OCI-LY7 (cell line): ENCODE results near the gene B4GALT6. TPM values are rescaled to one million over a fixed set of nuclear protein-coding genes. Genes with fewer than 3 reads are reported as not detected.

Source experiments
- BruUV-seq: library from RNA; stranded (reverse); fragments of 400-500 nt; replicated peaks from 2 replicates; lab custom pipeline; 2021; lab: Mats Ljungman, UMichigan
- CTCF ChIA-PET: fragments of 300-600 bp; sonication (Branson Sonifier 250); formaldehyde crosslinking; loops from one replicate; lab custom pipeline; 2022; ENCODE audit warnings: antibody characterized with exemption; ENCODE audit not compliant: unreplicated experiment; lab: Charles Lee
- POLR2A ChIA-PET: fragments of 300-600 bp; sonication (Branson Sonifier 250); formaldehyde crosslinking; loops from one replicate; lab custom pipeline; 2022; ENCODE audit warnings: antibody characterized with exemption; lab: Charles Lee
- DNase-seq: peaks from one replicate; pipeline ENCODE4 v3.0.0-alpha.2; 2015; ENCODE audit warnings: low spot score
- H2AFZ ChIP-seq: fragments of 200-600 bp; sonication (generic), shearing (Covaris generic); 2 replicates; pipeline ENCODE4 v1.6.1; 2014; ENCODE audit warnings: mild to moderate bottlenecking, antibody characterized with exemption, low read length, moderate library complexity
- H3K27ac ChIP-seq: fragments of 200-600 bp; sonication (generic); 2 replicates; pipeline ENCODE4 v1.5.1; 2014; ENCODE audit warnings: mixed run types, low read depth, mild to moderate bottlenecking, moderate library complexity, low read length, inconsistent platforms; ENCODE audit not compliant: poor library complexity, severe bottlenecking
- H3K36me3 ChIP-seq: fragments of 200-600 bp; sonication (generic); 2 replicates; pipeline ENCODE4 v1.6.1; 2014; ENCODE audit warnings: mild to moderate bottlenecking, antibody characterized with exemption, low read length, moderate library complexity, mixed read lengths; ENCODE audit not compliant: insufficient read depth
- H3K4me1 ChIP-seq: fragments of 200-600 bp; sonication (generic); 2 replicates; pipeline ENCODE4 v1.5.1; 2014; ENCODE audit warnings: mild to moderate bottlenecking, low read length; ENCODE audit not compliant: insufficient read depth, poor library complexity, severe bottlenecking
- H3K4me2 ChIP-seq: fragments of 200-600 bp; sonication (generic); 2 replicates; pipeline ENCODE4 v1.6.1; 2014; ENCODE audit warnings: mild to moderate bottlenecking, low read length
- H3K4me3 ChIP-seq: fragments of 200-600 bp; sonication (generic); 2 replicates; pipeline ENCODE4 v1.5.1; 2014; ENCODE audit warnings: mild to moderate bottlenecking, low read depth, low read length; ENCODE audit not compliant: poor library complexity, severe bottlenecking
- H3K79me2 ChIP-seq: fragments of 200-600 bp; sonication (generic); 2 replicates; pipeline ENCODE4 v1.6.1; 2016; ENCODE audit warnings: low read depth, mild to moderate bottlenecking, low read length, moderate library complexity, mixed read lengths; ENCODE audit not compliant: insufficient read depth
- H3K9me2 ChIP-seq: fragments of 200-600 bp; sonication (generic); 2 replicates; pipeline ENCODE4 v1.6.1; 2016; ENCODE audit warnings: mild to moderate bottlenecking, low read length, mixed read lengths; ENCODE audit not compliant: insufficient read depth
- H3K9me3 ChIP-seq: fragments of 200-600 bp; sonication (generic); 2 replicates; pipeline ENCODE4 v1.6.1; 2014; ENCODE audit warnings: mild to moderate bottlenecking, mixed run types, low read length, mixed read lengths
- H4K20me1 ChIP-seq: fragments of 200-600 bp; sonication (generic); 2 replicates; pipeline ENCODE4 v1.6.1; 2014; ENCODE audit warnings: mild to moderate bottlenecking, antibody characterized with exemption, low read length, moderate library complexity, mixed read lengths; ENCODE audit not compliant: insufficient read depth
- EZH2phosphoT487 ChIP-seq: fragments of 200-600 bp; sonication (generic); IDR thresholded peaks from 2 replicates; pipeline ENCODE4 v1.6.1; 2018; ENCODE audit warnings: low read depth, borderline replicate concordance, mild to moderate bottlenecking, mixed run types, antibody characterized with exemption, low read length, moderate library complexity, mixed read lengths
- intact Hi-C: fragments of 100-400 bp; cut with micrococcal nuclease; formaldehyde crosslinking; loops from one replicate; pipeline ENCODE4 v1.10.0; 2022; ENCODE audit not compliant: unreplicated experiment
- total RNA-seq, 2 experiments: library from RNA; depleted of rRNA in 1 of 2; stranded (reverse); fragments of >200 nt in 1 of 2; shearing (Covaris generic) in 1 of 2; gene quantifications; 2 replicates each; pipeline ENCODE4 v1.2.3, GENCODE V29; 2014 to 2022
- TF ChIP-seq, protein P1 (sequence below): fragments of 200-600 bp; sonication (generic); conservative IDR thresholded peaks from 2 replicates; pipeline ENCODE4 v1.5.1; 2014; ENCODE audit warnings: mild to moderate bottlenecking, antibody characterized with exemption, low read length, moderate library complexity, mixed read lengths

The B4GALT6 gene
- total RNA-seq, 2 experiments from 2014 or later: 5.5 to 22.8 TPM

- Histone ChIP-seq H3K4me2 (0 out of 2 replicates have a peak overlapping the region, but pooled peaks have one; percentile 16), H2AFZ (peak overlapping the region; percentile 83), H3K9me2 (no peaks in the 10 kb centered on the region), H3K9me3 (no peaks in the 10 kb centered on the region), H3K4me3 (no peak overlapping the region), H3K27ac (no peak overlapping the region), H3K79me2 (no peaks in the 10 kb centered on the region), H3K36me3 (no peaks in the 10 kb centered on the region), H3K4me1 (peaks cover 11% of the 10 kb centered on the region), H4K20me1 (no peaks in the 10 kb centered on the region)
- TF ChIP-seq, protein P1, sequence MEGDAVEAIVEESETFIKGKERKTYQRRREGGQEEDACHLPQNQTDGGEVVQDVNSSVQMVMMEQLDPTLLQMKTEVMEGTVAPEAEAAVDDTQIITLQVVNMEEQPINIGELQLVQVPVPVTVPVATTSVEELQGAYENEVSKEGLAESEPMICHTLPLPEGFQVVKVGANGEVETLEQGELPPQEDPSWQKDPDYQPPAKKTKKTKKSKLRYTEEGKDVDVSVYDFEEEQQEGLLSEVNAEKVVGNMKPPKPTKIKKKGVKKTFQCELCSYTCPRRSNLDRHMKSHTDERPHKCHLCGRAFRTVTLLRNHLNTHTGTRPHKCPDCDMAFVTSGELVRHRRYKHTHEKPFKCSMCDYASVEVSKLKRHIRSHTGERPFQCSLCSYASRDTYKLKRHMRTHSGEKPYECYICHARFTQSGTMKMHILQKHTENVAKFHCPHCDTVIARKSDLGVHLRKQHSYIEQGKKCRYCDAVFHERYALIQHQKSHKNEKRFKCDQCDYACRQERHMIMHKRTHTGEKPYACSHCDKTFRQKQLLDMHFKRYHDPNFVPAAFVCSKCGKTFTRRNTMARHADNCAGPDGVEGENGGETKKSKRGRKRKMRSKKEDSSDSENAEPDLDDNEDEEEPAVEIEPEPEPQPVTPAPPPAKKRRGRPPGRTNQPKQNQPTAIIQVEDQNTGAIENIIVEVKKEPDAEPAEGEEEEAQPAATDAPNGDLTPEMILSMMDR: 0 out of 2 replicates have a peak, but pooled peaks have one; percentile 28
- TF ChIP-seq EZH2phosphoT487: no peak
- no TSS peak for BruUV-seq
- intact Hi-C loops: no loop called here
- POLR2A ChIA-PET: no interaction called here
- peak; percentile 17 for DNase-seq
- CTCF ChIA-PET: no interaction called here
Measured at GRCh38 chr18:31610286-31611205, 73.8 kb downstream of the B4GALT6 start.

- Histone ChIP-seq H3K27ac (no peak overlapping the region), H3K36me3 (no peaks in the 10 kb centered on the region), H4K20me1 (no peaks in the 10 kb centered on the region), H3K79me2 (no peaks in the 10 kb centered on the region), H3K4me3 (no peak overlapping the region), H3K4me2 (no peak overlapping the region), H3K9me3 (no peaks in the 10 kb centered on the region), H2AFZ (peak overlapping the region; percentile 83; the same call in 1 of the 2 replicates), H3K9me2 (no peaks in the 10 kb centered on the region), H3K4me1 (peaks cover 11% of the 10 kb centered on the region)
- ChIA-PET POLR2A (no interaction called here), CTCF (no interaction called here)
- no peak for TF ChIP-seq EZH2phosphoT487
- TF ChIP-seq, protein P1: no peak
- intact Hi-C loops: no loop called here
- BruUV-seq: no TSS peak
- DNase-seq: no peak
Measured at GRCh38 chr18:31609886-31610285, 74.5 kb downstream of the B4GALT6 start.

DNA sequence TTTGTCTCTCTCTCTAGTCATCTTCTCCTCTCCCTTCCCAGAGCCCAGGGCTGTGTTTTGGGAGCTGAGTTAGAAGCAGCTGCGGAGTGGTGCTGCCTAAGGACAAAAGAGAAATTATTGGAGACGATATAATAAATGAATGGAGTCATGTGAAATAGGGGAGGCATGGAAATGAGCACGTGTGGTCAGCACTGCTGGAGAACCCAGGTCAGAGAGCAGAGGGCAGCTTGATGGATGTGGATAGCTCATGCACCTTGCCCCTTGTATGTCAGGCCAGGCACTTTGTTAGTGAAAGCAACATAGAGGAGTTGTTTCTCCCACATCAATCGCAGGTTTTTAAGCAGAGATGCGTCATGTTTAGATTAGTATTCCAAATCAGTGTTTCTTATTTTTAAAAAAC, 77.0 kb downstream of the B4GALT6 start:
- POLR2A ChIA-PET: no interaction called here
- Histone ChIP-seq H3K9me2 (no peaks in the 10 kb centered on the region), H3K36me3 (no peaks in the 10 kb centered on the region), H3K27ac (no peak overlapping the region), H3K4me3 (no peak overlapping the region), H3K4me1 (peaks cover 11% of the 10 kb centered on the region), H3K4me2 (no peak overlapping the region), H3K79me2 (no peaks in the 10 kb centered on the region), H4K20me1 (no peaks in the 10 kb centered on the region), H2AFZ (no peak overlapping the region), H3K9me3 (no peaks in the 10 kb centered on the region)
- no TSS peak for BruUV-seq
- no peak for DNase-seq
- intact Hi-C loops: no loop called here
- TF ChIP-seq, protein P1: no peak
- no peak for TF ChIP-seq EZH2phosphoT487
- CTCF ChIA-PET: no interaction called here
